OCI-LY7 (cell line): ENCODE data around the gene PRIM2. TPM values are rescaled to one million over a fixed set of nuclear protein-coding genes. Genes with fewer than 3 reads are reported as not detected.
"Not testable (repeated sequence)": the region's sequence is repeated elsewhere in the genome, so short reads cannot be mapped to it uniquely, and the experiment has no call there.

Experiments used
- BruUV-seq: library from RNA; stranded (reverse); fragments of 400-500 nt; replicated peaks from 2 replicates; lab custom pipeline; 2021; lab: Mats Ljungman, UMichigan
- CTCF ChIA-PET: fragments of 300-600 bp; sonication (Branson Sonifier 250); formaldehyde crosslinking; loops from one replicate; lab custom pipeline; 2022; ENCODE audit warnings: antibody characterized with exemption; ENCODE audit not compliant: unreplicated experiment; lab: Charles Lee
- POLR2A ChIA-PET: fragments of 300-600 bp; sonication (Branson Sonifier 250); formaldehyde crosslinking; loops from one replicate; lab custom pipeline; 2022; ENCODE audit warnings: antibody characterized with exemption; lab: Charles Lee
- DNase-seq: peaks from one replicate; pipeline ENCODE4 v3.0.0-alpha.2; 2015; ENCODE audit warnings: low spot score
- H2AFZ ChIP-seq: fragments of 200-600 bp; sonication (generic), shearing (Covaris generic); 2 replicates; pipeline ENCODE4 v1.6.1; 2014; ENCODE audit warnings: mild to moderate bottlenecking, antibody characterized with exemption, low read length, moderate library complexity
- H3K27ac ChIP-seq: fragments of 200-600 bp; sonication (generic); 2 replicates; pipeline ENCODE4 v1.5.1; 2014; ENCODE audit warnings: mixed run types, low read depth, mild to moderate bottlenecking, moderate library complexity, low read length, inconsistent platforms; ENCODE audit not compliant: poor library complexity, severe bottlenecking
- H3K36me3 ChIP-seq: fragments of 200-600 bp; sonication (generic); 2 replicates; pipeline ENCODE4 v1.6.1; 2014; ENCODE audit warnings: mild to moderate bottlenecking, antibody characterized with exemption, low read length, moderate library complexity, mixed read lengths; ENCODE audit not compliant: insufficient read depth
- H3K4me1 ChIP-seq: fragments of 200-600 bp; sonication (generic); 2 replicates; pipeline ENCODE4 v1.5.1; 2014; ENCODE audit warnings: mild to moderate bottlenecking, low read length; ENCODE audit not compliant: insufficient read depth, poor library complexity, severe bottlenecking
- H3K4me2 ChIP-seq: fragments of 200-600 bp; sonication (generic); 2 replicates; pipeline ENCODE4 v1.6.1; 2014; ENCODE audit warnings: mild to moderate bottlenecking, low read length
- H3K4me3 ChIP-seq: fragments of 200-600 bp; sonication (generic); 2 replicates; pipeline ENCODE4 v1.5.1; 2014; ENCODE audit warnings: mild to moderate bottlenecking, low read depth, low read length; ENCODE audit not compliant: poor library complexity, severe bottlenecking
- H3K79me2 ChIP-seq: fragments of 200-600 bp; sonication (generic); 2 replicates; pipeline ENCODE4 v1.6.1; 2016; ENCODE audit warnings: low read depth, mild to moderate bottlenecking, low read length, moderate library complexity, mixed read lengths; ENCODE audit not compliant: insufficient read depth
- H3K9me2 ChIP-seq: fragments of 200-600 bp; sonication (generic); 2 replicates; pipeline ENCODE4 v1.6.1; 2016; ENCODE audit warnings: mild to moderate bottlenecking, low read length, mixed read lengths; ENCODE audit not compliant: insufficient read depth
- H3K9me3 ChIP-seq: fragments of 200-600 bp; sonication (generic); 2 replicates; pipeline ENCODE4 v1.6.1; 2014; ENCODE audit warnings: mild to moderate bottlenecking, mixed run types, low read length, mixed read lengths
- H4K20me1 ChIP-seq: fragments of 200-600 bp; sonication (generic); 2 replicates; pipeline ENCODE4 v1.6.1; 2014; ENCODE audit warnings: mild to moderate bottlenecking, antibody characterized with exemption, low read length, moderate library complexity, mixed read lengths; ENCODE audit not compliant: insufficient read depth
- intact Hi-C: fragments of 100-400 bp; cut with micrococcal nuclease; formaldehyde crosslinking; loops from one replicate; pipeline ENCODE4 v1.10.0; 2022; ENCODE audit not compliant: unreplicated experiment
- total RNA-seq, 2 experiments: library from RNA; depleted of rRNA in 1 of 2; stranded (reverse); fragments of >200 nt in 1 of 2; shearing (Covaris generic) in 1 of 2; gene quantifications; 2 replicates each; pipeline ENCODE4 v1.2.3, GENCODE V29; 2014 to 2022

PRIM2 gene
- total RNA-seq, 2 experiments from 2014 or later, result 28.6 to 41.4 TPM

DNA sequence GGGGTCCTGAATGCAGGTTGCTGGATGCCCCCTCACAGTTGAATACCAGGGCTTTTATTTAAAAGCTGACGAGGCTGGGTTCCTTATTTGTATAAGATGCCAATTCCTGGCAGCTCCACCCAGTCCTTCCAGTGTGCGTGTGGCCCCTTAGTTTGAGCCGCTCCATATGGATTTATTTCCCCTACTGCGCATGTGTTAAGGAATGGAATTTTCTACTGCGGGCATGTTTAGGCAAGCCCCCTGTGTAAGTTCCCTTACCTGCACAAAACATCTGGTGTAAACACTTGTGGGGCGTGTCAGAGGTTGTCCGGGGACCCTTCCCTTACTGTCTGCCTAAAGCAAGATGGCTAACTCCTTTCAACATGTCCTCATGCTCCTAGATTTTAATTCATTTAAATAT, 174.4 kb downstream of the PRIM2 start:
- H3K27ac ChIP-seq, POLR2A ChIA-PET, H2AFZ ChIP-seq, H3K9me3 ChIP-seq, H3K4me3 ChIP-seq, H3K4me2 ChIP-seq, intact Hi-C loops, H4K20me1 ChIP-seq, H3K4me1 ChIP-seq, CTCF ChIA-PET, H3K36me3 ChIP-seq, H3K79me2 ChIP-seq, BruUV-seq, H3K9me2 ChIP-seq, DNase-seq: not testable (repeated sequence)

GRCh38 chr6:57496251-57496650, 178.8 kb downstream of the PRIM2 start:
- intact Hi-C loops, BruUV-seq, DNase-seq, H3K4me3 ChIP-seq, H3K36me3 ChIP-seq, H3K79me2 ChIP-seq, POLR2A ChIA-PET, H3K4me2 ChIP-seq, H3K27ac ChIP-seq, H2AFZ ChIP-seq, H4K20me1 ChIP-seq, H3K4me1 ChIP-seq, CTCF ChIA-PET, H3K9me2 ChIP-seq, H3K9me3 ChIP-seq: not testable (repeated sequence)

DNA sequence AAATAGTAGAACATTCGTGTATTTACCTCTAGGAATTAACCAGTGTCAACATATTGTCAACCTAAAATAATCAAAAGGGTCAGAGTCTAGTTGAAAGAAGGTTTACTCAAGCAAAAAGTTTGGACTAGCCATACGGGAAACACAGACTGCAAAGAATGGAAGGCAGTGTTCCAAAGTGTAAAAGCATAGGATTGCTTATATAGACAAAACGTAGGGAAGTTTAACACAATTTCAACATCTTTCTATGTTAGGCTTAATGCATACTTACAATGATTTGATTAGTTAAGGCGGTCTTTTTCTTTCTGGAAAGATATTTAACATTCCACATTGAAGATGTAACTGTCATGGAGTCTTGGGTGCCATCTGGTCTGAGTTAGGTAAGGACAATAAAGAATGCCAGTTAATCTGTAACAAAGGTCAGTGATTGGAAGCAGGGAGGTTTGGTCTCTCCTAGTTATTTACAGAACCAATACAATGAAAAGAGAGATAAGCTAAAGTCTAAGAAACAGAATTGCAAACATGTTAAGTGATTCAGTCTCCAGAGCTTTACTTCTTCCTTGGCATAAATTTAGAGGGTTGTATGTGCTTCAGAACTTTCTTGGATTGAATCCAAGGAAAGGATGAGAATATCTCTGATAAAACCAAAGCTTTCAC, 183.1 kb downstream of the PRIM2 start:
- H3K4me3 ChIP-seq, H4K20me1 ChIP-seq, H3K27ac ChIP-seq, H3K79me2 ChIP-seq, DNase-seq, H3K4me2 ChIP-seq, intact Hi-C loops, BruUV-seq, POLR2A ChIA-PET, H3K36me3 ChIP-seq, H3K9me3 ChIP-seq, H2AFZ ChIP-seq, CTCF ChIA-PET, H3K4me1 ChIP-seq, H3K9me2 ChIP-seq: not testable (repeated sequence)

GRCh38 chr6:57502387-57502786, 185.0 kb downstream of the PRIM2 start:
- not testable (repeated sequence) for DNase-seq, H4K20me1 ChIP-seq

DNA sequence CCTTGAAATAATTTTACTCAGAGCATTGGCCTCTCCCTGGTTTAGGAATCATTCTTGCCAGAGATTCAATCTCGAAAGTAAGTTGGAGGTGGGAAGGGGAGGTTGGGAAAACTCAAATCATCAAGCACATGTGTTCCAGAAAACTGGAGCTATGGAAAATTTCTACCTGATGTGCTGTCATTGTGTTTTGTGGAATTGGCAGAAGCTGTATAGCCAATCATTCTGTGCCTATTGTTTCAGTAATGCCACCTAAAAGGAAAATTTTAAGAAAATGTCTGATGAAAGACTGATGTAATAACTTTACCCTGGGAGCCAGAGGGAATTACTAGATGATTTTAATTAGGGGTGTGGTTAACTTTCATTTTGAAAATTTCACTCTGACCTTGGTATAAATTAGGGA, 187.8 kb downstream of the PRIM2 start:
- H3K4me1 ChIP-seq, H3K4me3 ChIP-seq, H2AFZ ChIP-seq, H3K36me3 ChIP-seq, BruUV-seq, H3K79me2 ChIP-seq, CTCF ChIA-PET, DNase-seq, POLR2A ChIA-PET, H4K20me1 ChIP-seq, H3K4me2 ChIP-seq, H3K9me3 ChIP-seq, H3K27ac ChIP-seq, H3K9me2 ChIP-seq, intact Hi-C loops: not testable (repeated sequence)

More at GRCh38 chr6:57502387-57502786, 185.0 kb downstream of the PRIM2 start:
- intact Hi-C loops, POLR2A ChIA-PET, H3K36me3 ChIP-seq, H2AFZ ChIP-seq, H3K79me2 ChIP-seq, H3K9me2 ChIP-seq, H3K4me3 ChIP-seq, H3K27ac ChIP-seq, BruUV-seq, H3K9me3 ChIP-seq, H3K4me2 ChIP-seq, CTCF ChIA-PET, H3K4me1 ChIP-seq: not testable (repeated sequence)

GRCh38 chr6:57510390-57510789, 193.0 kb downstream of the PRIM2 start:
- BruUV-seq, intact Hi-C loops: not testable (repeated sequence)

More at GRCh38 chr6:57510390-57510789, 193.0 kb downstream of the PRIM2 start:
- H3K36me3 ChIP-seq, H3K79me2 ChIP-seq, H4K20me1 ChIP-seq, POLR2A ChIA-PET, H3K9me2 ChIP-seq, H3K4me2 ChIP-seq, H3K4me1 ChIP-seq, DNase-seq, H3K27ac ChIP-seq, H2AFZ ChIP-seq, H3K9me3 ChIP-seq, CTCF ChIA-PET, H3K4me3 ChIP-seq: not testable (repeated sequence)
